IMR-90 (cell line): ENCODE results near the gene ADAMTSL1. TPM values are rescaled to one million over a fixed set of nuclear protein-coding genes. Genes with fewer than 3 reads are reported as not detected.

Experiments used
- ATAC-seq: fragments of 200-7000 bp; cut with Tn5 transposase; 2 replicates; pipeline ENCODE4 v1.9.1; 2020; ENCODE audit warnings: low read depth, mild to moderate bottlenecking, moderate library complexity
- BruUV-seq: library from RNA; stranded (reverse); fragments of 400-500 nt; replicated peaks from 2 replicates; lab custom pipeline; 2021; lab: Mats Ljungman, UMichigan
- CTCF ChIA-PET: fragments of 300-600 bp; formaldehyde crosslinking; extraction: SDS; loops from one replicate; lab custom pipeline; 2021; ENCODE audit warnings: antibody characterized with exemption; lab: Yijun Ruan, JAX
- POLR2A ChIA-PET: fragments of 300-600 bp; sonication (Branson Sonifier 250); formaldehyde crosslinking; loops from one replicate; lab custom pipeline; 2022; ENCODE audit warnings: antibody characterized with exemption; ENCODE audit not compliant: unreplicated experiment; lab: Charles Lee
- DNase-seq: peaks from one replicate; pipeline ENCODE4 v3.0.0; 2013
- H2AFZ ChIP-seq: replicated peaks from 2 replicates; pipeline ENCODE3; 2013; ENCODE audit warnings: low read length, mild to moderate bottlenecking; ENCODE audit not compliant: poor library complexity
- H2AK5ac ChIP-seq: 2 replicates; pipeline ENCODE4 v1.6.1; 2013; ENCODE audit warnings: low read depth, low read length, inconsistent platforms
- H2AK9ac ChIP-seq: replicated peaks from 2 replicates; pipeline ENCODE3; 2013; ENCODE audit warnings: mild to moderate bottlenecking, low read depth, low read length, moderate library complexity; ENCODE audit not compliant: poor library complexity
- H2BK120ac ChIP-seq: 2 replicates; pipeline ENCODE4 v1.6.1; 2013; ENCODE audit warnings: low read depth, low read length, inconsistent platforms
- H2BK15ac ChIP-seq: 3 replicates; pipeline ENCODE4 v1.6.1; 2013; ENCODE audit warnings: low read depth, low read length, inconsistent platforms
- H2BK20ac ChIP-seq: 2 replicates; pipeline ENCODE4 v1.6.1; 2013; ENCODE audit warnings: low read depth, mild to moderate bottlenecking, inconsistent platforms, low read length, moderate library complexity
- H2BK5ac ChIP-seq: 2 replicates; pipeline ENCODE4 v1.6.1; 2013; ENCODE audit warnings: mild to moderate bottlenecking, low read depth, low read length, inconsistent platforms; ENCODE audit not compliant: poor library complexity, severe bottlenecking
- H3K14ac ChIP-seq: replicated peaks from 2 replicates; pipeline ENCODE4 v1.6.1; 2013; ENCODE audit warnings: low read depth, low read length, inconsistent platforms
- H3K18ac ChIP-seq: 2 replicates; pipeline ENCODE4 v1.6.1; 2013; ENCODE audit warnings: low read depth, low read length, control low read depth
- H3K23ac ChIP-seq: 2 replicates; pipeline ENCODE4 v1.6.1; 2013; ENCODE audit warnings: low read depth, low read length, inconsistent platforms
- H3K27ac ChIP-seq: 2 replicates; pipeline ENCODE4 v1.5.1; 2013; ENCODE audit warnings: mild to moderate bottlenecking, control low read depth, low read length; ENCODE audit not compliant: insufficient read depth
- H3K27me3 ChIP-seq: 2 replicates; pipeline ENCODE4 v1.6.1; 2013; ENCODE audit warnings: low read length; ENCODE audit not compliant: control insufficient read depth, insufficient read depth
- H3K36me3 ChIP-seq: 2 replicates; pipeline ENCODE4 v1.6.1; 2013; ENCODE audit warnings: low read length, mixed read lengths; ENCODE audit not compliant: control insufficient read depth, insufficient read depth
- H3K4ac ChIP-seq: 2 replicates; pipeline ENCODE4 v1.6.1; 2013; ENCODE audit warnings: low read depth, low read length, inconsistent platforms
- H3K4me1 ChIP-seq: 2 replicates; pipeline ENCODE4 v1.6.1; 2013; ENCODE audit warnings: low read length, mixed read lengths; ENCODE audit not compliant: control insufficient read depth, insufficient read depth
- H3K4me2 ChIP-seq: 2 replicates; pipeline ENCODE4 v1.6.1; 2013; ENCODE audit warnings: low read depth, mild to moderate bottlenecking, control low read depth, low read length, moderate library complexity
- H3K4me3 ChIP-seq: 2 replicates; pipeline ENCODE4 v1.5.1; 2013; ENCODE audit warnings: low read depth, mild to moderate bottlenecking, control low read depth, low read length, moderate library complexity; ENCODE audit not compliant: insufficient read depth
- H3K56ac ChIP-seq: 2 replicates; pipeline ENCODE4 v1.6.1; 2013; ENCODE audit warnings: low read length, inconsistent platforms; ENCODE audit not compliant: insufficient read depth; ENCODE audit errors: extremely low read depth
- H3K79me1 ChIP-seq, 2 experiments: 2 replicates each; pipeline ENCODE4 v1.6.1; 2013; ENCODE audit warnings: low read length in 2 of 2, inconsistent platforms in 1 of 2, low read depth in 1 of 2
- H3K9ac ChIP-seq: 2 replicates; pipeline ENCODE4 v1.6.1; 2013; ENCODE audit warnings: low read depth, low read length, control low read depth
- H3K9me1 ChIP-seq: 2 replicates; pipeline ENCODE4 v1.6.1; 2013; ENCODE audit warnings: low read length, inconsistent platforms; ENCODE audit not compliant: insufficient read depth
- H3K9me3 ChIP-seq: 2 replicates; pipeline ENCODE4 v1.6.1; 2013; ENCODE audit warnings: low read length; ENCODE audit not compliant: control insufficient read depth, insufficient read depth
- H4K20me1 ChIP-seq: 2 replicates; pipeline ENCODE4 v1.6.1; 2013; ENCODE audit warnings: low read length, inconsistent platforms; ENCODE audit not compliant: insufficient read depth
- H4K5ac ChIP-seq: 2 replicates; pipeline ENCODE4 v1.6.1; 2013; ENCODE audit warnings: mild to moderate bottlenecking, low read depth, low read length, control low read depth
- H4K8ac ChIP-seq, 2 experiments: 2 replicates each; pipeline ENCODE4 v1.6.1; 2013; ENCODE audit warnings: low read depth in 2 of 2, low read length in 2 of 2, control low read depth in 1 of 2, inconsistent platforms in 1 of 2
- H4K91ac ChIP-seq: 2 replicates; pipeline ENCODE4 v1.6.1; 2013; ENCODE audit warnings: low read depth, low read length, inconsistent platforms; ENCODE audit not compliant: insufficient read depth
- BHLHE40 ChIP-seq: fragments of 150-350 bp; IDR thresholded peaks from 2 replicates; pipeline ENCODE4 v1.6.1; 2016; ENCODE audit warnings: mild to moderate bottlenecking, low read depth, low read length
- CEBPB ChIP-seq: IDR thresholded peaks from 2 replicates; pipeline ENCODE4 v1.6.1; 2012; ENCODE audit warnings: low read depth, low read length, improper control_type of control experiment
- CHD1 ChIP-seq: IDR thresholded peaks from 2 replicates; pipeline ENCODE4 v1.6.1; 2012; ENCODE audit warnings: low read depth, low read length, improper control_type of control experiment
- ELK1 ChIP-seq: fragments of 150-350 bp; IDR thresholded peaks from 2 replicates; pipeline ENCODE4 v1.6.1; 2016; ENCODE audit warnings: low read depth, mild to moderate bottlenecking, low read length, moderate library complexity, borderline replicate concordance
- FOS ChIP-seq: fragments of 150-350 bp; IDR thresholded peaks from 2 replicates; pipeline ENCODE4 v1.6.1; 2016; ENCODE audit warnings: low read depth, low read length
- MAFK ChIP-seq: IDR thresholded peaks from 2 replicates; pipeline ENCODE4 v1.6.1; 2012; ENCODE audit warnings: low read depth, low read length, improper control_type of control experiment
- MAZ ChIP-seq: IDR thresholded peaks from 2 replicates; pipeline ENCODE4 v1.6.1; 2012; ENCODE audit warnings: low read depth, mild to moderate bottlenecking, low read length, improper control_type of control experiment, moderate library complexity, borderline replicate concordance
- MXI1 ChIP-seq: IDR thresholded peaks from 2 replicates; pipeline ENCODE4 v1.6.1; 2012; ENCODE audit warnings: low read depth, mild to moderate bottlenecking, low read length, moderate library complexity, borderline replicate concordance
- NFE2L2 ChIP-seq: fragments of 150-350 bp; IDR thresholded peaks from 2 replicates; pipeline ENCODE4 v1.6.1; 2016; ENCODE audit warnings: low read depth, mild to moderate bottlenecking, low read length
- POLR2A ChIP-seq: IDR thresholded peaks from 2 replicates; pipeline ENCODE4 v1.6.1; 2012; ENCODE audit warnings: mild to moderate bottlenecking, low read depth, low read length
- RAD21 ChIP-seq: IDR thresholded peaks from 2 replicates; pipeline ENCODE4 v1.6.1; 2012; ENCODE audit warnings: low read length, improper control_type of control experiment
- RFX5 ChIP-seq: IDR thresholded peaks from 2 replicates; pipeline ENCODE4 v1.8.0; 2012; ENCODE audit warnings: low read depth, mild to moderate bottlenecking, low read length, moderate library complexity
- SMC3 ChIP-seq: fragments of 150-350 bp; IDR thresholded peaks from 2 replicates; pipeline ENCODE4 v1.6.1; 2016; ENCODE audit warnings: low read depth, mild to moderate bottlenecking, antibody characterized with exemption, low read length, moderate library complexity
- USF2 ChIP-seq: fragments of 150-350 bp; IDR thresholded peaks from 2 replicates; pipeline ENCODE4 v1.6.1; 2017; ENCODE audit warnings: mild to moderate bottlenecking, antibody characterized with exemption, low read length, low read depth
- WGBS, 2 experiments: methylation state at CpG; one replicate each; pipeline versions ENCODE4 v1.1.5 to v1.1.7; 2013; ENCODE audit warnings: missing lambda C conversion rate in 2 of 2; ENCODE audit not compliant: insufficient read length in 1 of 2; ENCODE audit errors: extremely low coverage in 2 of 2; 5-methylcytosine and 5-hydroxymethylcytosine counted together
- dilution Hi-C: fragments of 300-500 bp; cut with HindIII; formaldehyde crosslinking; loops from one replicate; pipeline ENCODE4 v1.14.3; 2018; ENCODE audit warnings: low sequenced_read_pairs; ENCODE audit not compliant: unreplicated experiment
- in situ Hi-C: fragments of 300-500 bp; cut with MboI; formaldehyde crosslinking; loops from 3 replicates; pipeline ENCODE4 v1.14.3; 2019; ENCODE audit warnings: low sequenced_read_pairs, inconsistent platforms, mixed read lengths
- intact Hi-C: fragments of 100-400 bp; cut with micrococcal nuclease; formaldehyde crosslinking; loops from 2 replicates; pipeline ENCODE4 v1.10.0; 2022
- polyA plus RNA-seq, 3 experiments: library from polyadenylated mRNA; depleted of rRNA; stranded (reverse); fragments of >200 nt; gene quantifications; 2 replicates each; pipeline ENCODE4 v1.2.3, GENCODE V29; 2012; ENCODE audit warnings: low replicate concordance in 1 of 3
- total RNA-seq: library from RNA; depleted of rRNA; stranded (reverse); fragments of >200 nt; gene quantifications from 2 replicates; pipeline ENCODE4 v1.2.3, GENCODE V29; 2012

ADAMTSL1 gene
- total and polyA plus RNA-seq, 2 of the 4 experiments (the other 2 are of a cell fraction): 38.2 to 62.2 TPM

DNA sequence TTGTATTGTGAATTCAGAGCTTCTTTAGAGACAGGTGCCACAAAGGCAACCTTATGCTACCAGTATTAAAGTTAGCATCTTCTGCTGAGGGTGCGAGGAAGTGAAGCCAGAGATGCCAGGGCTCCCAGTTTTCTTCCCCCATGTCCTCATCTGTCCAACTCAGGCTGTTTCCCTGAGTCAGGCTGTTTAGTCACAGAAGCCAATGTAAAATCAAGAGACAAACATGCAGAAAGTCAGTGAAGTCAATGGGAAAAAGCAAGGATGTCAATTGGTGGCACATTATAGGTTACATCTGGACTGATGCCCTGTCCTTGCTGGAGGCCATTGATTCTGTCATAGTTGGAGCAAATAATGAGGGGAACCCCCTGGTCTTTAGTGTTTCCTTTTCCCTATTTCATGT lies 390.6 kb downstream of the ADAMTSL1 start:
- Histone ChIP-seq H4K5ac (no peak overlapping the region), H3K14ac (no peak overlapping the region), H3K4ac (no peak overlapping the region), H3K9ac (no peak overlapping the region), H4K8ac (no peak overlapping the region), H3K27me3 (no peaks in the 10 kb centered on the region), H3K4me1 (peaks cover 2% of the 10 kb centered on the region; the same call in 1 of the 2 replicates), H4K20me1 (no peaks in the 10 kb centered on the region), H2AK9ac (no peak overlapping the region), H3K4me3 (no peak overlapping the region), H3K23ac (no peak overlapping the region), H4K91ac (no peak overlapping the region), H2AFZ (no peak overlapping the region), H2AK5ac (no peak overlapping the region), H3K27ac (no peak overlapping the region), H2BK120ac (no peak overlapping the region), H3K36me3 (no peaks in the 10 kb centered on the region), H2BK5ac (no peak overlapping the region), H2BK15ac (no peak overlapping the region), H3K79me1 (no peaks in the 10 kb centered on the region), H3K9me1 (no peaks in the 10 kb centered on the region), H3K56ac (no peak overlapping the region), H2BK20ac (no peak overlapping the region), H3K9me3 (no peaks in the 10 kb centered on the region; the same call in 1 of the 2 replicates), H3K18ac (no peak overlapping the region), H3K4me2 (no peak overlapping the region)
- ATAC-seq (no peak), DNase-seq (no peak)
- no peak for TF ChIP-seq USF2
- TF ChIP-seq CEBPB: no peak
- no peak for TF ChIP-seq MAZ
- no peak for TF ChIP-seq CHD1
- TF ChIP-seq NFE2L2: no peak
- no peak for TF ChIP-seq POLR2A
- TF ChIP-seq MAFK: no peak
- no peak for TF ChIP-seq MXI1
- TF ChIP-seq RFX5: no peak
- TF ChIP-seq ELK1: no peak
- no peak for TF ChIP-seq SMC3
- TF ChIP-seq RAD21: no peak
- no peak for TF ChIP-seq BHLHE40
- TF ChIP-seq FOS: no peak
- POLR2A ChIA-PET: interaction anchor here (0.6 kb wide), 1 partner anchor 180 kb away, joined by 3 read pairs; no protein-coding TSS in a partner anchor
- in situ Hi-C loops: no loop called here
- CTCF ChIA-PET: no interaction called here
- no CpG with 5 or more reads among the region's 1 CpG for WGBS, 2 experiments
- no TSS peak for BruUV-seq
- intact Hi-C loops: no loop called here
- dilution Hi-C loops: no loop called here
